ENCODE data around the gene FHIT.

GRCh38 chr3:61257148-61257547 lies 5.9 kb upstream of the FHIT start:
- TF ChIP-seq CEBPB (IDR thresholded peaks at IDR 0.05; ENCODE audit: borderline replicate concordance in 1 of 2, low read depth in 2 of 2, low read length in 2 of 2) (no peak), KDM1A (IDR thresholded peaks at IDR 0.05; ENCODE audit: borderline replicate concordance) (no peak), CBX5 (IDR thresholded peaks at IDR 0.05; ENCODE audit: low read depth) (no peak), POLR2A (IDR thresholded peaks at IDR 0.05; ENCODE audit: low read depth, low read length) (no peak), HDAC2 (IDR thresholded peaks at IDR 0.05) (no peak)
